ENCODE measurements around the gene SCN9A. TPM values are rescaled to one million over a fixed set of nuclear protein-coding genes. Genes with fewer than 3 reads are reported as not detected.
"Not testable (repeated sequence)": the region's sequence is repeated elsewhere in the genome, so short reads cannot be mapped to it uniquely, and the experiment has no call there.

SCN9A gene
- total and polyA plus RNA-seq, 10 of the 15 experiments (the other 5 are each of a cell fraction or from before 2014, with no cell fraction given): 0.04 to 0.08 (median 0.08) TPM; not detected in 7

GRCh38 chr2:166211079-166211478 lies 164.7 kb downstream of the SCN9A start (continued):
- TF ChIP-seq ATF2 (IDR thresholded peaks at IDR 0.05; ENCODE audit: low read length) (no peak), JUNB (IDR thresholded peaks at IDR 0.05) (no peak), ZBED1 (IDR thresholded peaks at IDR 0.05; ENCODE audit: borderline replicate concordance) (no peak)

- ATAC-seq; FAIRE-seq; CTCF ChIA-PET; H3K36me3 ChIP-seq (ENCODE audit: control insufficient read depth in 2 of 2, insufficient read depth in 2 of 2, low read length in 1 of 2); H3K79me2 ChIP-seq (ENCODE audit: control insufficient read depth, insufficient read depth, low read length); in situ Hi-C loops (cut with MboI); H3K27me3 ChIP-seq (replicated peaks in 1 of 2; ENCODE audit: control insufficient read depth in 2 of 2, insufficient read depth in 2 of 2, low read length in 1 of 2); RAD21 ChIA-PET (ENCODE audit: unreplicated experiment); H3K27ac ChIP-seq (ENCODE audit: control insufficient read depth, insufficient read depth); BruUV-seq (replicated peaks); H3K4me2 ChIP-seq (ENCODE audit: control insufficient read depth, insufficient read depth); SMC1A ChIA-PET (ENCODE audit: uncharacterized antibody, unreplicated experiment); intact Hi-C loops (cut with micrococcal nuclease; ENCODE audit: unreplicated experiment); H3K4me1 ChIP-seq (ENCODE audit: control insufficient read depth, insufficient read depth, low read length); H3K9ac ChIP-seq (ENCODE audit: control insufficient read depth, insufficient read depth, low read length); H3K4me3 ChIP-seq; POLR2A ChIA-PET; H4K20me1 ChIP-seq (ENCODE audit: control insufficient read depth, insufficient read depth); H2AFZ ChIP-seq (ENCODE audit: control insufficient read depth, low read depth, low read length); DNase-seq (ENCODE audit: low read depth, low spot score); H3K9me3 ChIP-seq (replicated peaks; ENCODE audit: control insufficient read depth, insufficient read depth, low read length): not testable (repeated sequence)
- WGBS (ENCODE audit: insufficient coverage, insufficient replicate concordance, low lambda C conversion rate, missing lambda C conversion rate): 46% methylated on average over 4 of the region's 4 CpGs
Measured at GRCh38 chr2:166209944-166210343, 165.8 kb downstream of the SCN9A start.

- H4K20me1 ChIP-seq (ENCODE audit: control insufficient read depth, insufficient read depth); H2AFZ ChIP-seq (ENCODE audit: control insufficient read depth, low read depth, low read length); H3K79me2 ChIP-seq (ENCODE audit: control insufficient read depth, insufficient read depth, low read length); H3K27ac ChIP-seq (ENCODE audit: control insufficient read depth, insufficient read depth); H3K27me3 ChIP-seq (replicated peaks in 1 of 2; ENCODE audit: control insufficient read depth in 2 of 2, insufficient read depth in 2 of 2, low read length in 1 of 2); H3K36me3 ChIP-seq (ENCODE audit: control insufficient read depth in 2 of 2, insufficient read depth in 2 of 2, low read length in 1 of 2); RAD21 ChIA-PET (ENCODE audit: unreplicated experiment); H3K4me3 ChIP-seq; FAIRE-seq; POLR2A ChIA-PET; H3K4me1 ChIP-seq (ENCODE audit: control insufficient read depth, insufficient read depth, low read length); ATAC-seq; H3K9me3 ChIP-seq (replicated peaks; ENCODE audit: control insufficient read depth, insufficient read depth, low read length); CTCF ChIA-PET; H3K9ac ChIP-seq (ENCODE audit: control insufficient read depth, insufficient read depth, low read length); DNase-seq (ENCODE audit: low read depth, low spot score); intact Hi-C loops (cut with micrococcal nuclease; ENCODE audit: unreplicated experiment); H3K4me2 ChIP-seq (ENCODE audit: control insufficient read depth, insufficient read depth); in situ Hi-C loops (cut with MboI); BruUV-seq (replicated peaks): not testable (repeated sequence)
- SMC1A ChIA-PET (ENCODE audit: uncharacterized antibody, unreplicated experiment): interaction anchor here (1.2 kb wide), 1 partner anchor 34 kb away, joined by 3 read pairs; no protein-coding TSS in a partner anchor
- no CpG with 5 or more reads among the region's 1 CpG for WGBS (ENCODE audit: insufficient coverage, insufficient replicate concordance, low lambda C conversion rate, missing lambda C conversion rate)
Measured at GRCh38 chr2:166209367-166209766, 166.4 kb downstream of the SCN9A start.

- ATAC-seq; H4K20me1 ChIP-seq (ENCODE audit: control insufficient read depth, insufficient read depth); DNase-seq (ENCODE audit: low read depth, low spot score); H3K27ac ChIP-seq (ENCODE audit: control insufficient read depth, insufficient read depth); SMC1A ChIA-PET (ENCODE audit: uncharacterized antibody, unreplicated experiment); H3K9ac ChIP-seq (ENCODE audit: control insufficient read depth, insufficient read depth, low read length); H3K4me3 ChIP-seq; H3K27me3 ChIP-seq (replicated peaks in 1 of 2; ENCODE audit: control insufficient read depth in 2 of 2, insufficient read depth in 2 of 2, low read length in 1 of 2); BruUV-seq (replicated peaks); intact Hi-C loops (cut with micrococcal nuclease; ENCODE audit: unreplicated experiment); FAIRE-seq; H2AFZ ChIP-seq (ENCODE audit: control insufficient read depth, low read depth, low read length); in situ Hi-C loops (cut with MboI); CTCF ChIA-PET; H3K4me2 ChIP-seq (ENCODE audit: control insufficient read depth, insufficient read depth); POLR2A ChIA-PET; H3K4me1 ChIP-seq (ENCODE audit: control insufficient read depth, insufficient read depth, low read length); RAD21 ChIA-PET (ENCODE audit: unreplicated experiment); H3K36me3 ChIP-seq (ENCODE audit: control insufficient read depth in 2 of 2, insufficient read depth in 2 of 2, low read length in 1 of 2); H3K9me3 ChIP-seq (replicated peaks; ENCODE audit: control insufficient read depth, insufficient read depth, low read length); H3K79me2 ChIP-seq (ENCODE audit: control insufficient read depth, insufficient read depth, low read length): not testable (repeated sequence)
- WGBS (ENCODE audit: insufficient coverage, insufficient replicate concordance, low lambda C conversion rate, missing lambda C conversion rate): 0% methylated on average over 1 of the region's 1 CpG
Measured at GRCh38 chr2:166206153-166206552, 169.6 kb downstream of the SCN9A start.

All from GM12878 (cell line).